HCT116 (cell line): Measurements from ENCODE around the gene PDE9A. TPM values are rescaled to one million over a fixed set of nuclear protein-coding genes. Genes with fewer than 3 reads are reported as not detected.

Source experiments
- ATAC-seq: fragments of 200-7000 bp; cut with Tn5 transposase; 2 replicates; pipeline ENCODE4 v1.9.1; 2020; ENCODE audit warnings: mild to moderate bottlenecking, moderate library complexity
- BruUV-seq: library from RNA; stranded (reverse); fragments of 400-500 nt; replicated peaks from 2 replicates; lab custom pipeline; 2021; lab: Mats Ljungman, UMichigan
- CTCF ChIA-PET: fragments of 300-600 bp; sonication (Branson Sonifier 250); formaldehyde crosslinking; loops from one replicate; lab custom pipeline; 2021; ENCODE audit warnings: antibody characterized with exemption; lab: Charles Lee
- POLR2A ChIA-PET: fragments of 300-600, 350-600 bp; sonication (Branson Sonifier 250); formaldehyde crosslinking; loops from one replicate; lab custom pipeline; 2021; ENCODE audit warnings: antibody characterized with exemption; lab: Charles Lee
- RAD21 ChIA-PET, 2 experiments: fragments of 300-600 bp; sonication (Branson Sonifier 250); formaldehyde crosslinking; loops; one replicate each; lab custom pipeline; 2023; ENCODE audit warnings: low total read pairs in 2 of 2; ENCODE audit not compliant: uncharacterized antibody in 2 of 2, unreplicated experiment in 2 of 2, low non-redundant PET in 1 of 2; lab: Charles Lee
- DNase-seq: peaks from one replicate; pipeline ENCODE4 v3.0.0-alpha.2; 2010; ENCODE audit warnings: low read depth, low spot score
- H2AFZ ChIP-seq: fragments of 200-600 bp; shearing (Covaris generic), sonication (generic); 2 replicates; pipeline ENCODE4 v1.6.1; 2017; ENCODE audit warnings: low read depth, mixed run types, mixed read lengths, antibody characterized with exemption, low read length; ENCODE audit not compliant: poor library complexity, severe bottlenecking
- H3K27ac ChIP-seq: 2 replicates; pipeline ENCODE4 v1.5.1; 2012; ENCODE audit warnings: low read depth, low read length
- H3K27me3 ChIP-seq: fragments of 200-600 bp; sonication (generic); 2 replicates; pipeline ENCODE4 v1.6.1; 2016; ENCODE audit warnings: mixed run types, low read length, mixed read lengths; ENCODE audit not compliant: insufficient read depth
- H3K36me3 ChIP-seq, 2 experiments: fragments of 200-500 bp in 1 of 2; fragments of 200-600 bp in 1 of 2; sonication (Bioruptor generic) in 1 of 2; sonication (generic) in 1 of 2; 2 replicates each; pipeline versions ENCODE4 v1.5.1 to v1.6.1; 2014 to 2016; ENCODE audit warnings: low read length in 2 of 2, inconsistent platforms in 1 of 2, mixed read lengths in 1 of 2, mixed run types in 1 of 2; ENCODE audit not compliant: insufficient read depth in 2 of 2, control insufficient read depth in 1 of 2
- H3K4me1 ChIP-seq, 2 experiments: fragments of 200-600 bp in 1 of 2; sonication (generic) in 1 of 2; 2 replicates each; pipeline versions ENCODE4 v1.5.1 to v1.6.1; 2012 to 2017; ENCODE audit warnings: low read length in 2 of 2, inconsistent platforms in 1 of 2, mild to moderate bottlenecking in 1 of 2, mixed read lengths in 1 of 2, mixed run types in 1 of 2, moderate library complexity in 1 of 2; ENCODE audit not compliant: insufficient read depth in 2 of 2, control insufficient read depth in 1 of 2
- H3K4me2 ChIP-seq: fragments of 200-600 bp; sonication (generic); 2 replicates; pipeline ENCODE4 v1.6.1; 2017; ENCODE audit warnings: mixed run types, low read length, mixed read lengths
- H3K4me3 ChIP-seq, 2 experiments: fragments of 200-600 bp in 1 of 2; sonication (generic) in 1 of 2; replicated peaks in 1 of 2; 2 replicates each; pipeline ENCODE4 v1.5.1; 2011 to 2016; ENCODE audit warnings: low read length in 2 of 2, control low read depth in 1 of 2, low read depth in 1 of 2, mild to moderate bottlenecking in 1 of 2, mixed read lengths in 1 of 2, mixed run types in 1 of 2
- H3K79me2 ChIP-seq: fragments of 200-600 bp; sonication (generic); 2 replicates; pipeline ENCODE4 v1.6.1; 2017; ENCODE audit warnings: mild to moderate bottlenecking, mixed run types, low read length, moderate library complexity, mixed read lengths; ENCODE audit not compliant: insufficient read depth
- H3K9ac ChIP-seq: fragments of 200-600 bp; sonication (generic); 2 replicates; pipeline ENCODE4 v1.6.1; 2016; ENCODE audit warnings: low read length, mixed read lengths
- H3K9me2 ChIP-seq: fragments of 200-600 bp; sonication (generic), shearing (Covaris generic); 2 replicates; pipeline ENCODE4 v1.6.1; 2017; ENCODE audit warnings: mixed run types, mild to moderate bottlenecking, moderate library complexity; ENCODE audit not compliant: insufficient read depth
- H3K9me3 ChIP-seq, 2 experiments: fragments of 200-500 bp in 1 of 2; fragments of 200-600 bp in 1 of 2; sonication (Bioruptor generic) in 1 of 2; sonication (generic) in 1 of 2; 2 replicates each; pipeline ENCODE4 v1.6.1; 2014 to 2017; ENCODE audit warnings: low read length in 2 of 2, mixed read lengths in 2 of 2, inconsistent platforms in 1 of 2, low read depth in 1 of 2, mild to moderate bottlenecking in 1 of 2, mixed run types in 1 of 2, moderate library complexity in 1 of 2; ENCODE audit not compliant: control insufficient read depth in 1 of 2, insufficient read depth in 1 of 2
- H4K20me1 ChIP-seq: fragments of 200-600 bp; sonication (generic), shearing (Covaris generic); 2 replicates; pipeline ENCODE4 v1.6.1; 2017; ENCODE audit warnings: mixed run types, mild to moderate bottlenecking, moderate library complexity; ENCODE audit not compliant: insufficient read depth
- CEBPB ChIP-seq: IDR thresholded peaks from 2 replicates; pipeline ENCODE4 v1.6.1; 2012; ENCODE audit warnings: low read depth
- EGR1 ChIP-seq: IDR thresholded peaks from 2 replicates; pipeline ENCODE4 v1.6.1; 2012; ENCODE audit warnings: low read depth
- ELF1 ChIP-seq: IDR thresholded peaks from 2 replicates; pipeline ENCODE4 v1.6.1; 2012; ENCODE audit warnings: low read depth, borderline replicate concordance
- EZH2phosphoT487 ChIP-seq: fragments of 200-600 bp; IDR thresholded peaks from 2 replicates; pipeline ENCODE4 v1.6.1; 2018; ENCODE audit warnings: antibody characterized with exemption, borderline replicate concordance
- FOSL1 ChIP-seq: IDR thresholded peaks from 2 replicates; pipeline ENCODE4 v1.6.1; 2012; ENCODE audit warnings: low read depth
- POLR2A ChIP-seq: IDR thresholded peaks from 2 replicates; pipeline ENCODE4 v1.7.0; 2011; ENCODE audit warnings: borderline replicate concordance; ENCODE audit not compliant: insufficient read depth, insufficient read length; ENCODE audit errors: extremely low read depth
- RAD21 ChIP-seq: IDR thresholded peaks from 2 replicates; pipeline ENCODE4 v1.6.1; 2012; ENCODE audit warnings: low read depth, mild to moderate bottlenecking
- SP1 ChIP-seq: IDR thresholded peaks from 2 replicates; pipeline ENCODE4 v1.6.1; 2012; ENCODE audit warnings: low read depth
- SRF ChIP-seq: IDR thresholded peaks from 2 replicates; pipeline ENCODE4 v1.6.1; 2012; ENCODE audit warnings: low read depth
- YY1 ChIP-seq: IDR thresholded peaks from 2 replicates; pipeline ENCODE4 v1.6.1; 2011; ENCODE audit warnings: low read length, low read depth, moderate library complexity, mild to moderate bottlenecking; ENCODE audit not compliant: insufficient replicate concordance; ENCODE audit errors: extremely low read depth
- intact Hi-C: fragments of 100-400 bp; cut with micrococcal nuclease; formaldehyde crosslinking; loops from 2 replicates; pipeline ENCODE4 v1.10.0; 2022
- total RNA-seq: library from RNA; stranded (reverse); gene quantifications from one replicate; pipeline ENCODE4 v1.2.1, GENCODE V29; 2021; ENCODE audit not compliant: unreplicated experiment
- TF ChIP-seq, protein P1 (sequence below): IDR thresholded peaks from 2 replicates; pipeline ENCODE4 v1.6.1; 2012
- TF ChIP-seq, protein P2 (sequence below): IDR thresholded peaks from 2 replicates; pipeline ENCODE4 v1.6.1; 2012

Gene PDE9A
- total RNA-seq, 1 experiment from 2014 or later = 31.4 TPM

DNA sequence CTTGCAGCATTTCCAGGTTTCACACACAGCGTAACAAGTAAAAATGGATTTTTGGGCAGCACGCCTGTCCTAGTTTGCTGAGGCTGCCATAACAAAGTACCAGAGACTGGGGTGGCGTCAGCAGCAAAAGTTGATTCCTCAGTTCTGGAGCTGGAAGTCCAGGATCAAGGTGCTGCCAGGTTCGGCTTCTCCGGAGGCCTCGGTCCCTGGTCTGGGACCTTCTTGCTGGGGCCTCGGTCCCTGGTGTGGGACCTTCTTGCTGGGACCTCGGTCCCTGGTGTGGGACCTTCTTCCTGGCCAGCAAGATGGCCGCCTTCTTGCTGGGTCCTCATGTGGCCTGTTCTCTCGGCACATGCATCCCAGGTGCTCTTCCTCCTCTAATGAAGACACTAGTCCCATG is 104.0 kb downstream of the PDE9A start:
- RAD21 ChIA-PET = no interaction called here
- TF ChIP-seq EZH2phosphoT487 = no peak
- TF ChIP-seq, protein P1, sequence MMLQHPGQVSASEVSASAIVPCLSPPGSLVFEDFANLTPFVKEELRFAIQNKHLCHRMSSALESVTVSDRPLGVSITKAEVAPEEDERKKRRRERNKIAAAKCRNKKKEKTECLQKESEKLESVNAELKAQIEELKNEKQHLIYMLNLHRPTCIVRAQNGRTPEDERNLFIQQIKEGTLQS = no peak
- TF ChIP-seq EGR1 = no peak
- TF ChIP-seq FOSL1 = no peak
- no peak for TF ChIP-seq RAD21
- no peak for TF ChIP-seq POLR2A
- TF ChIP-seq SP1 = no peak
- no peak for TF ChIP-seq CEBPB
- TF ChIP-seq ELF1 = no peak
- TF ChIP-seq, protein P2, sequence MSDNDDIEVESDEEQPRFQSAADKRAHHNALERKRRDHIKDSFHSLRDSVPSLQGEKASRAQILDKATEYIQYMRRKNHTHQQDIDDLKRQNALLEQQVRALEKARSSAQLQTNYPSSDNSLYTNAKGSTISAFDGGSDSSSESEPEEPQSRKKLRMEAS = no peak
- no peak for TF ChIP-seq SRF
- TF ChIP-seq YY1 = no peak
- TF ChIP-seq, all 23 proteins: peak for 0

More for the DNA sequence above, 104.0 kb downstream of the PDE9A start:
- H3K27me3 ChIP-seq = no peaks in the 10 kb centered on the region
- H3K36me3 ChIP-seq = no peaks in the 10 kb centered on the region
- no TSS peak for BruUV-seq
- H3K4me1 ChIP-seq = no peaks in the 10 kb centered on the region
- H3K4me2 ChIP-seq = no peak overlapping the region
- H3K4me3 ChIP-seq = no peak overlapping the region
- H2AFZ ChIP-seq = no peak overlapping the region
- H3K9me3 ChIP-seq = no peaks in the 10 kb centered on the region
- DNase-seq = no peak
- H3K9ac ChIP-seq = no peak overlapping the region
- H3K27ac ChIP-seq = no peak overlapping the region
- CTCF ChIA-PET = no interaction called here
- H3K79me2 ChIP-seq = no peaks in the 10 kb centered on the region
- POLR2A ChIA-PET = no interaction called here
- H4K20me1 ChIP-seq = no peaks in the 10 kb centered on the region
- no peak for ATAC-seq
- no peaks in the 10 kb centered on the region for H3K9me2 ChIP-seq
- intact Hi-C loops = no loop called here
